ENCODE results near the gene PIP.

- TF ChIP-seq, protein P1, sequence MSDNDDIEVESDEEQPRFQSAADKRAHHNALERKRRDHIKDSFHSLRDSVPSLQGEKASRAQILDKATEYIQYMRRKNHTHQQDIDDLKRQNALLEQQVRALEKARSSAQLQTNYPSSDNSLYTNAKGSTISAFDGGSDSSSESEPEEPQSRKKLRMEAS (IDR thresholded peaks at IDR 0.05; ENCODE audit: low read depth): no peak
- TF ChIP-seq TAF1 (IDR thresholded peaks at IDR 0.05; ENCODE audit: borderline replicate concordance, low read depth, low read length): no peak
- TF ChIP-seq NRF1 (IDR thresholded peaks at IDR 0.05; ENCODE audit: low read depth, low read length): no peak
- no peak for TF ChIP-seq POLR2AphosphoS5 (IDR thresholded peaks at IDR 0.05; ENCODE audit: low read depth, low read length)
- TF ChIP-seq, protein P2, sequence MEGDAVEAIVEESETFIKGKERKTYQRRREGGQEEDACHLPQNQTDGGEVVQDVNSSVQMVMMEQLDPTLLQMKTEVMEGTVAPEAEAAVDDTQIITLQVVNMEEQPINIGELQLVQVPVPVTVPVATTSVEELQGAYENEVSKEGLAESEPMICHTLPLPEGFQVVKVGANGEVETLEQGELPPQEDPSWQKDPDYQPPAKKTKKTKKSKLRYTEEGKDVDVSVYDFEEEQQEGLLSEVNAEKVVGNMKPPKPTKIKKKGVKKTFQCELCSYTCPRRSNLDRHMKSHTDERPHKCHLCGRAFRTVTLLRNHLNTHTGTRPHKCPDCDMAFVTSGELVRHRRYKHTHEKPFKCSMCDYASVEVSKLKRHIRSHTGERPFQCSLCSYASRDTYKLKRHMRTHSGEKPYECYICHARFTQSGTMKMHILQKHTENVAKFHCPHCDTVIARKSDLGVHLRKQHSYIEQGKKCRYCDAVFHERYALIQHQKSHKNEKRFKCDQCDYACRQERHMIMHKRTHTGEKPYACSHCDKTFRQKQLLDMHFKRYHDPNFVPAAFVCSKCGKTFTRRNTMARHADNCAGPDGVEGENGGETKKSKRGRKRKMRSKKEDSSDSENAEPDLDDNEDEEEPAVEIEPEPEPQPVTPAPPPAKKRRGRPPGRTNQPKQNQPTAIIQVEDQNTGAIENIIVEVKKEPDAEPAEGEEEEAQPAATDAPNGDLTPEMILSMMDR (IDR thresholded peaks at IDR 0.05): no peak
Observed at GRCh38 chr7:143130541-143130940, 1.3 kb upstream of the PIP start.
